OCI-LY1 (cell line): ENCODE measurements around the gene DMPK.

Source experiments
- H2AFZ ChIP-seq: fragments of 200-600 bp; sonication (generic), shearing (Covaris generic); 2 replicates; pipeline ENCODE4 v1.6.0; 2014; ENCODE audit warnings: antibody characterized with exemption, mild to moderate bottlenecking, low read length
- H3F3A ChIP-seq: fragments of 200-600 bp; sonication (generic), shearing (Covaris generic); 2 replicates; pipeline ENCODE4 v1.6.0; 2014; ENCODE audit warnings: mild to moderate bottlenecking, antibody characterized with exemption, low read length, moderate library complexity; ENCODE audit not compliant: insufficient read depth
- H3K27ac ChIP-seq: fragments of 200-600 bp; sonication (generic); 2 replicates; pipeline ENCODE4 v1.5.1; 2014; ENCODE audit warnings: low read length, mixed run types, mild to moderate bottlenecking, low read depth; ENCODE audit not compliant: poor library complexity, severe bottlenecking
- H3K27me3 ChIP-seq: fragments of 200-600 bp; sonication (generic); 2 replicates; pipeline ENCODE4 v1.6.0; 2014; ENCODE audit warnings: antibody characterized with exemption, mild to moderate bottlenecking, low read length, moderate library complexity; ENCODE audit not compliant: insufficient read depth
- H3K36me3 ChIP-seq: fragments of 200-600 bp; sonication (generic); 2 replicates; pipeline ENCODE4 v1.6.1; 2014; ENCODE audit warnings: mild to moderate bottlenecking, antibody characterized with exemption, low read length, moderate library complexity, mixed read lengths; ENCODE audit not compliant: insufficient read depth
- H3K4me1 ChIP-seq: fragments of 200-600 bp; sonication (generic); 2 replicates; pipeline ENCODE4 v1.5.1; 2014; ENCODE audit warnings: mild to moderate bottlenecking, low read length, moderate library complexity; ENCODE audit not compliant: insufficient read depth, severe bottlenecking
- H3K4me2 ChIP-seq: fragments of 200-600 bp; sonication (generic), shearing (Covaris generic); 2 replicates; pipeline ENCODE4 v1.6.1; 2014; ENCODE audit warnings: low read length
- H3K4me3 ChIP-seq: fragments of 200-600 bp; sonication (generic); 2 replicates; pipeline ENCODE4 v1.5.1; 2014; ENCODE audit warnings: low read length, low read depth, mild to moderate bottlenecking, mixed read lengths; ENCODE audit not compliant: poor library complexity, severe bottlenecking
- H3K79me2 ChIP-seq: fragments of 200-600 bp; shearing (Covaris generic); 2 replicates; pipeline ENCODE4 v1.6.1; 2016; ENCODE audit warnings: mixed run types, low read length, mixed read lengths; ENCODE audit not compliant: insufficient read depth
- H3K9ac ChIP-seq: fragments of 200-600 bp; sonication (generic), shearing (Covaris generic); 2 replicates; pipeline ENCODE4 v1.6.1; 2014; ENCODE audit warnings: mild to moderate bottlenecking, low read length, mixed read lengths
- H3K9me2 ChIP-seq: fragments of 200-600 bp; sonication (generic), shearing (Covaris generic); 2 replicates; pipeline ENCODE4 v1.6.1; 2014; ENCODE audit warnings: low read depth, mild to moderate bottlenecking, low read length, mixed read lengths
- H3K9me3 ChIP-seq: fragments of 200-600 bp; shearing (Covaris generic); 2 replicates; pipeline ENCODE4 v1.6.1; 2014; ENCODE audit warnings: low read length, mixed read lengths
- H4K20me1 ChIP-seq: fragments of 200-600 bp; sonication (generic), shearing (Covaris generic); 2 replicates; pipeline ENCODE4 v1.6.0; 2016; ENCODE audit warnings: mild to moderate bottlenecking, low read length; ENCODE audit not compliant: insufficient read depth
- EZH2 ChIP-seq: fragments of 200-600 bp; sonication (generic), shearing (Covaris generic); IDR thresholded peaks from 2 replicates; pipeline ENCODE4 v1.8.0; 2017; ENCODE audit warnings: borderline replicate concordance, mixed run types, mild to moderate bottlenecking, antibody characterized with exemption, low read length, moderate library complexity, mixed read lengths
- TF ChIP-seq, protein P1 (sequence below): fragments of 200-600 bp; sonication (generic), shearing (Covaris generic); IDR thresholded peaks from 2 replicates; pipeline ENCODE4 v1.5.1; 2017; ENCODE audit warnings: mild to moderate bottlenecking, antibody characterized with exemption, low read length, moderate library complexity, mixed read lengths

DMPK gene

DNA sequence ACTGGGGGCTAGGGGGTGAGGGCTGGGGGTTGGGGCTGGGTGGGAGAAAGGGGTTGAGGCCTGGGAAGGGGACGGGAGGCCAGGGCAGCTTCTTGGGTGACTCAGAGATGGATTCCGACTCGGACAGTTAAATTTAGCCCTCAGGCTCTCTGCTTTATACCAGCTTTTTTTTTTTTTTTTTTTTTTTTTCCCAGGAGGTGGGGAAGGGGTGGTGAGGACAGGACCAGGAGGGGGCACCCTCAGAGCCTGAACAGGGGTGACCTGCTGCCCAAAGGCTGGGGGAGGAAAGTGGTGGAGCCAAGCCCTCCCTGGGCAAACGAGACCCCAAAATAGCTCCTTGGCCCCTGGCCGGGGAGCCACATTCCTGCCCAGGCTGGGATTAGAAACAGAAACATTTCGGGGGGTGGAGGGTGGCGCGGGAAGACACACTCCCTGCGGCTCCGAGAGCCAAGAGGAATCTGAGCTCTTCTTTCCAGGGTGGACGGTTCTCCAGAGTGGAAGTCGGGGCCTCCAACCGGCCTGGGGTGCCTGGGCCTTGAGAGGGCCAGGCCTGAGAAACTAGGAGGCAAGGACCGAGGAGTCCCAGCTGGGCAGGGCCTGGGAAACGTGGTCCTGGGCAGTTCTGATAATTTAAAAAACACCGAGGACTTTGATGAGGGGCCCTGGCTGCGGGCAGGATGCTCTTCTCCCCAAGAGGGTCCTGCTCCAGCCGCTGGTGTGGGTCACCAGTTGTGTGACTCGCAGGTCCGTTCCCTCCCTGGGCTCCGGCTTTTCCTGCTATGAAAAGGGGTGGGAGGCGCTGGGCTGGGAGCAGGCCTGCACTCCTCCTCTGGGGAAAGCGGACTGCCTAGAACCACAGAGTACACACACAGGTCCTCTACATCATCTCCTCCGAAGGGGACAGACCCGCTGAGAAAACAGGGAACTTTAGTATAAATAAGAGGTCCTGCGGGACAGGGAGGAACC lies 813 bp upstream of the DMPK start:
- peaks cover 23% of the 10 kb centered on the region for H3K36me3 ChIP-seq
- no peaks in the 10 kb centered on the region for H3F3A ChIP-seq
- no peak overlapping the region for H3K4me3 ChIP-seq
- H3K9ac ChIP-seq = no peak overlapping the region
- H3K27ac ChIP-seq = no peak overlapping the region
- no peak overlapping the region for H2AFZ ChIP-seq
- no peaks in the 10 kb centered on the region for H3K27me3 ChIP-seq
- H3K4me1 ChIP-seq = peaks cover 10% of the 10 kb centered on the region
- no peaks in the 10 kb centered on the region for H3K9me2 ChIP-seq
- TF ChIP-seq EZH2 = no peak
- TF ChIP-seq, protein P1, sequence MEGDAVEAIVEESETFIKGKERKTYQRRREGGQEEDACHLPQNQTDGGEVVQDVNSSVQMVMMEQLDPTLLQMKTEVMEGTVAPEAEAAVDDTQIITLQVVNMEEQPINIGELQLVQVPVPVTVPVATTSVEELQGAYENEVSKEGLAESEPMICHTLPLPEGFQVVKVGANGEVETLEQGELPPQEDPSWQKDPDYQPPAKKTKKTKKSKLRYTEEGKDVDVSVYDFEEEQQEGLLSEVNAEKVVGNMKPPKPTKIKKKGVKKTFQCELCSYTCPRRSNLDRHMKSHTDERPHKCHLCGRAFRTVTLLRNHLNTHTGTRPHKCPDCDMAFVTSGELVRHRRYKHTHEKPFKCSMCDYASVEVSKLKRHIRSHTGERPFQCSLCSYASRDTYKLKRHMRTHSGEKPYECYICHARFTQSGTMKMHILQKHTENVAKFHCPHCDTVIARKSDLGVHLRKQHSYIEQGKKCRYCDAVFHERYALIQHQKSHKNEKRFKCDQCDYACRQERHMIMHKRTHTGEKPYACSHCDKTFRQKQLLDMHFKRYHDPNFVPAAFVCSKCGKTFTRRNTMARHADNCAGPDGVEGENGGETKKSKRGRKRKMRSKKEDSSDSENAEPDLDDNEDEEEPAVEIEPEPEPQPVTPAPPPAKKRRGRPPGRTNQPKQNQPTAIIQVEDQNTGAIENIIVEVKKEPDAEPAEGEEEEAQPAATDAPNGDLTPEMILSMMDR = no peak
- H3K9me3 ChIP-seq = no peaks in the 10 kb centered on the region
- no peaks in the 10 kb centered on the region for H4K20me1 ChIP-seq
- no peak overlapping the region for H3K4me2 ChIP-seq
- H3K79me2 ChIP-seq = no peaks in the 10 kb centered on the region

DNA sequence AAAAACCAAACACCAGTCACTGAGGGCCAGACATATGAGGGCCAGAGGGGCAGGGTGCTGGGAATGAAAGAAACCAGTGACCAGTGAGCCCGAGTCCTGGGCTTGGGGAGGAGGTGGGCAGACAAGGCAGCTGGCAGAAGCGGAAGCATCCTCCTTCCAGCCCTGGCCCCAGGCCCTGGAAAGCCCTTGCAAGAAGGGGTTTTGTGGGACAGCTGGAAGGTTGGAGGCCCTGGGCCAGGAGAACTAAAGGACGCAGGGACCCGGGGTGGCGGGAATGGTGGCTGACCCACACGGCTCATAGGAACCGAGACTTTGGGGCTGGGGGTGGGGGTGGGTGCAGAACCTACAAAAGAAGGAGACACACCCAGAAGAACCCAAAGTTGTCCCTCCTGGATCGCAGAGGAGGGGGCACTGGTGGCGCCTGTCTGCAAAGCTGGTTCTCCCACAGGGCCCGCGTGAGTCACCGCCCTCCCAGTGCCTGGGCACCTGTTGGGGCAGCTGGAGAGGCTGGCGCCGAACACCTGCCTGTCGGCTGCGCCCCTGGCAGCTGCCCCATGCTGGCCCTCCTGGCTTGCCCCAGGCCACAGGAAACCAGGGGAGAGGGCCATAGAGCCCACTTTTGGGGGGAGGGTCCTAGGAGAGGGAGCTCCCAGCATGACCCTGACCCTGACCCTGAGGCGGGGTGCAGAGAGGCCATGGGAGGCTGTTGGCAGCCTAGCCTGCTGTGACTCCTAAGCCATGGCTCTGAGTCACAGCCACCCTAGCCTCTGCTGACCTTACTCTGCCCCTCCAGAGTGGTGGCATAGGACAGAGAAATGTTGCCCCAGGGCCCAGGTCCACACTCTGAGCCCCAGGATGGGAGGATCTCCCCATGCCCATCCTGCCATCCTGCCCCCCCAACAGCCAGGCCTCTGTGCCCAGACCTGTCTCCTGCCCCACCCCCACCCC lies 802 bp downstream of the DMPK start:
- no peaks in the 10 kb centered on the region for H3K9me3 ChIP-seq
- TF ChIP-seq, protein P1 = no peak
- TF ChIP-seq EZH2 = no peak
- no peak overlapping the region for H3K4me2 ChIP-seq
- no peaks in the 10 kb centered on the region for H3F3A ChIP-seq
- no peaks in the 10 kb centered on the region for H3K79me2 ChIP-seq
- H3K9me2 ChIP-seq = no peaks in the 10 kb centered on the region
- no peak overlapping the region for H3K9ac ChIP-seq
- H2AFZ ChIP-seq = no peak overlapping the region
- no peak overlapping the region for H3K4me3 ChIP-seq
- no peaks in the 10 kb centered on the region for H3K27me3 ChIP-seq
- no peak overlapping the region for H3K27ac ChIP-seq
- H3K4me1 ChIP-seq = peaks cover 10% of the 10 kb centered on the region
- H3K36me3 ChIP-seq = peaks cover 11% of the 10 kb centered on the region; the same call in 1 of the 2 replicates
- H4K20me1 ChIP-seq = no peaks in the 10 kb centered on the region

DNA sequence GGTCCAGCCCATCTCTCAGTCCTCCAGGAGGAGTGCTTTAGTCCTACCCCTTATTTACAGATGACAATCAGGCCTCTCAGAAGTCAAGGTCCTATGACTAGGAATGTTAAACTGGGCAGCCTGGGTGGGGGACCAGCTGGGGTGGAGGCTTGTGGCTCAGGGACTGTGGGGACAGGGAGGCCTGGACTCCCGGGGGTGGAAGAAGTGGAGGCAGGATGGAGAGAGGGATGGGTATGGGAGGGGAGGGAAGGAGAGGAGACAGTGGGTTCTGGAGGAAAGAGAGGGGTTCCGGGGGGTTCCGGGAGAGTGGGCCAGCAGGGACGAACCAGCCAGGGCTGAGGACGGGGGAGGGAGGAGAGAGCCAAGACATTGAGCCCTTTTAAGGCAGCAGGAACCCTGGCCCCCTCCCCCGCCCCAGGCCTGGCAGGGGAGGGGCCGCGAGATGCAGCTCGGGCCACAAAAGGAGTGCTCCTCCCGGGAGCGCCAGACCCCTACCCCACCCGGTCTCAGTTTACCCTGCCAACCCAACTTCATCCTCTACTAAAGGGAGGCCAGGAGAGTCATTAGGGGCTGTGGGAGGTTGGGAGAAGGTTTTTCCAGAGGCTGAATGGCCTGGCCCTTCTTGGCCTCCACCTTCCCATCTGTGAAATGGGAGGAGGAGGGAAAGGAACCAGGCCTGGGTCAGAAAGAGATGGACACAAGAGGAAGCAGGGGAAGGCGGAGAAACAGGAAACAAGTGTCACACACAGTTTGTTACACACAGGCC lies 1.7 kb downstream of the DMPK start:
- Histone ChIP-seq H2AFZ (no peak overlapping the region), H3K4me3 (no peak overlapping the region), H3K4me1 (peaks cover 10% of the 10 kb centered on the region), H3K4me2 (no peak overlapping the region), H3K36me3 (0 out of 2 replicates have a peak, but pooled peaks cover 7% of the 10 kb centered on the region), H3K79me2 (no peaks in the 10 kb centered on the region), H4K20me1 (no peaks in the 10 kb centered on the region), H3K9me2 (no peaks in the 10 kb centered on the region), H3K27ac (no peak overlapping the region), H3K27me3 (no peaks in the 10 kb centered on the region), H3F3A (no peaks in the 10 kb centered on the region), H3K9me3 (no peaks in the 10 kb centered on the region), H3K9ac (no peak overlapping the region)
- TF ChIP-seq, protein P1 = no peak
- no peak for TF ChIP-seq EZH2
